H1 (cell line): ENCODE measurements around the gene PCCA. TPM values are rescaled to one million over a fixed set of nuclear protein-coding genes. Genes with fewer than 3 reads are reported as not detected.

Source experiments
- CHD7 ChIP-seq: fragments of 300-600 bp; sonication (generic); IDR thresholded peaks from 2 replicates; pipeline ENCODE4 v1.7.1; 2012; ENCODE audit warnings: low read length, moderate library complexity, mild to moderate bottlenecking, inconsistent platforms; ENCODE audit not compliant: insufficient replicate concordance
- SRF ChIP-seq: IDR thresholded peaks from 2 replicates; pipeline ENCODE4 v1.6.1; 2011; ENCODE audit warnings: mild to moderate bottlenecking, low read depth, low read length, moderate library complexity
- TAF1 ChIP-seq: IDR thresholded peaks from 2 replicates; pipeline ENCODE4 v1.6.1; 2011; ENCODE audit warnings: mild to moderate bottlenecking, low read depth, low read length
- polyA plus RNA-seq, 7 experiments: library from polyadenylated mRNA; depleted of rRNA in 3 of 7; stranded (reverse) in 5 of 7; unstranded in 2 of 7; fragments of >200 nt in 5 of 7; fragments of 200-250 nt in 2 of 7; gene quantifications; 1 replicate in 5 of 7; 2 replicates in 1 of 7; 4 replicates in 1 of 7; pipeline versions ENCODE4 v1.2.1 to v1.2.3, GENCODE V29; 2011 to 2013; ENCODE audit warnings: missing spikeins in 2 of 7, mixed read lengths in 2 of 7
- total RNA-seq: library from RNA; stranded (reverse); fragmentation: NEBNext Ultra II Directional; extraction: Animal tissue kit (Norgen Biotek cat#: 25700); gene quantifications from 2 replicates; pipeline ENCODE4 v1.2.1, GENCODE V29; 2021

Gene PCCA
- total and polyA plus RNA-seq, 2 of the 8 experiments (the other 6 are each of a cell fraction or from before 2014, with no cell fraction given), result 18.4 to 49.8 TPM

- no peak for TF ChIP-seq CHD7
- no peak for TF ChIP-seq SRF
- TF ChIP-seq TAF1, result no peak
- TF ChIP-seq, all 59 proteins: peak for 0
Measured at GRCh38 chr13:100315522-100315921, 226.6 kb downstream of the PCCA start (continued).
